Mammary epithelial cell (primary cell): ENCODE data around the gene PFKFB3.

Source experiments
- EZH2 ChIP-seq: IDR thresholded peaks from 2 replicates; pipeline ENCODE4 v1.6.1; 2012; ENCODE audit warnings: low read length, inconsistent platforms, borderline replicate concordance
- TF ChIP-seq, protein P1 (sequence below), 2 donors: IDR thresholded peaks in 1 of 2; conservative IDR thresholded peaks in 1 of 2; 2 replicates each; pipeline ENCODE4 v1.5.1; 2011 to 2012; ENCODE audit warnings: inconsistent platforms in 2 of 2, low read length in 2 of 2, mild to moderate bottlenecking in 2 of 2, control low read depth in 1 of 2, low read depth in 1 of 2; ENCODE audit not compliant: insufficient read depth in 1 of 2; ENCODE audit errors: extremely low read depth in 1 of 2

DNA sequence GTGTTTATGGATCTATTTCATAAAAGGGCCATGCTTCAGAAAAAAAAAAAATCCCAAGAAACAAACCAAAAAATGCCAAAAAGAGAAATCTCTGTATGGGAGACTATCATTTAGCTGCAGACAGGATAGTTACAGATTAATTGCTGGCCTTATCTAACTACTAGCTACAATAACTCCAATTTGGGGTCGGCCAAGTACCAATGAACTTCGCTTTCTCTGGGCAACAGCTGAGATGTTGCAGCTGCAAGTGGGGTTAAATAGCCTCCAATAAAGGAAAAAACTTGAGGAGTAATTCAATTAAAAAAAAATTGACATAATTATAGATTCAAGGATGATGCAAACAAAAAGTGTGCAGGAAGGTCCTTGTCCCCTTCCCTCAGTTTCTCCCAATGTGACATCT, 73.6 kb downstream of the PFKFB3 start:
- TF ChIP-seq, protein P1, sequence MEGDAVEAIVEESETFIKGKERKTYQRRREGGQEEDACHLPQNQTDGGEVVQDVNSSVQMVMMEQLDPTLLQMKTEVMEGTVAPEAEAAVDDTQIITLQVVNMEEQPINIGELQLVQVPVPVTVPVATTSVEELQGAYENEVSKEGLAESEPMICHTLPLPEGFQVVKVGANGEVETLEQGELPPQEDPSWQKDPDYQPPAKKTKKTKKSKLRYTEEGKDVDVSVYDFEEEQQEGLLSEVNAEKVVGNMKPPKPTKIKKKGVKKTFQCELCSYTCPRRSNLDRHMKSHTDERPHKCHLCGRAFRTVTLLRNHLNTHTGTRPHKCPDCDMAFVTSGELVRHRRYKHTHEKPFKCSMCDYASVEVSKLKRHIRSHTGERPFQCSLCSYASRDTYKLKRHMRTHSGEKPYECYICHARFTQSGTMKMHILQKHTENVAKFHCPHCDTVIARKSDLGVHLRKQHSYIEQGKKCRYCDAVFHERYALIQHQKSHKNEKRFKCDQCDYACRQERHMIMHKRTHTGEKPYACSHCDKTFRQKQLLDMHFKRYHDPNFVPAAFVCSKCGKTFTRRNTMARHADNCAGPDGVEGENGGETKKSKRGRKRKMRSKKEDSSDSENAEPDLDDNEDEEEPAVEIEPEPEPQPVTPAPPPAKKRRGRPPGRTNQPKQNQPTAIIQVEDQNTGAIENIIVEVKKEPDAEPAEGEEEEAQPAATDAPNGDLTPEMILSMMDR (conservative IDR thresholded peaks at IDR 0.05 in 1 of 2, IDR thresholded peaks at IDR 0.05 in 1 of 2; ENCODE audit: extremely low read depth in 1 of 2, insufficient read depth in 1 of 2, low read depth in 1 of 2, low read length in 2 of 2) = no peak
- TF ChIP-seq EZH2 = no peak
